ENCODE data around the gene NR3C1.

The NR3C1 gene

GRCh38 chr5:143261748-143262392 lies 141.6 kb downstream of the NR3C1 start:
- DNase-seq (ENCODE audit: low read depth, low spot score): no peak

- no peak for DNase-seq (ENCODE audit: low read depth, low spot score)
Measured at GRCh38 chr5:143259254-143259605, 144.3 kb downstream of the NR3C1 start.

GRCh38 chr5:143258559-143259253 lies 144.8 kb downstream of the NR3C1 start:
- DNase-seq (ENCODE audit: low read depth, low spot score): no peak

- DNase-seq (ENCODE audit: low read depth, low spot score): no peak
Measured at GRCh38 chr5:143254819-143255218, 148.7 kb downstream of the NR3C1 start.

- DNase-seq (ENCODE audit: low read depth, low spot score): no peak
Measured at GRCh38 chr5:143251946-143252345, 151.5 kb downstream of the NR3C1 start.

- DNase-seq (ENCODE audit: low read depth, low spot score): no peak
Measured at GRCh38 chr5:143251190-143251589, 152.3 kb downstream of the NR3C1 start.

- DNase-seq (ENCODE audit: low read depth, low spot score): no peak
Measured at GRCh38 chr5:143249851-143250250, 153.6 kb downstream of the NR3C1 start.

GRCh38 chr5:143248822-143249579 lies 154.5 kb downstream of the NR3C1 start:
- DNase-seq (ENCODE audit: low read depth, low spot score): no peak

- DNase-seq (ENCODE audit: low read depth, low spot score): no peak
Measured at GRCh38 chr5:143248391-143248790, 155.1 kb downstream of the NR3C1 start.

- no peak for DNase-seq (ENCODE audit: low read depth, low spot score)
Measured at GRCh38 chr5:143247134-143247815, 156.2 kb downstream of the NR3C1 start.

GRCh38 chr5:143245929-143246561 lies 157.4 kb downstream of the NR3C1 start:
- no peak for DNase-seq (ENCODE audit: low read depth, low spot score)

GRCh38 chr5:143244990-143245389 lies 158.5 kb downstream of the NR3C1 start:
- DNase-seq (ENCODE audit: low read depth, low spot score): no peak

- no peak for DNase-seq (ENCODE audit: low read depth, low spot score)
Measured at GRCh38 chr5:143244000-143244736, 159.3 kb downstream of the NR3C1 start.

- DNase-seq (ENCODE audit: low read depth, low spot score): no peak
Measured at GRCh38 chr5:143243103-143243502, 160.4 kb downstream of the NR3C1 start.

GRCh38 chr5:143241892-143242291 lies 161.6 kb downstream of the NR3C1 start:
- no peak for DNase-seq (ENCODE audit: low read depth, low spot score)

- no peak for DNase-seq (ENCODE audit: low read depth, low spot score)
Measured at GRCh38 chr5:143239882-143240518, 163.5 kb downstream of the NR3C1 start.

- no peak for DNase-seq (ENCODE audit: low read depth, low spot score)
Measured at GRCh38 chr5:143238620-143239019, 164.9 kb downstream of the NR3C1 start.

GRCh38 chr5:143237664-143238063 lies 165.8 kb downstream of the NR3C1 start:
- no peak for DNase-seq (ENCODE audit: low read depth, low spot score)

GRCh38 chr5:143236682-143237081 lies 166.8 kb downstream of the NR3C1 start:
- DNase-seq (ENCODE audit: low read depth, low spot score): no peak

- DNase-seq (ENCODE audit: low read depth, low spot score): no peak
Measured at GRCh38 chr5:143235423-143235822, 168.1 kb downstream of the NR3C1 start.
